Gastrocnemius medialis (tissue), 4 donors: Measurements from ENCODE around the gene IRF5.

Source experiments
- POLR2A ChIP-seq, 2 donors: fragments of 450-650 bp; IDR thresholded peaks; one replicate each; pipeline ENCODE4 v1.6.1; 2017; ENCODE audit warnings: antibody characterized with exemption in 2 of 2, mild to moderate bottlenecking in 2 of 2, moderate library complexity in 2 of 2
- TF ChIP-seq, protein P1 (sequence below), 5 experiments: fragments of 450-650 bp in 3 of 5; fragments of 200-600 bp in 2 of 5; sonication (generic) in 2 of 5; IDR thresholded peaks in 4 of 5; conservative IDR thresholded peaks in 1 of 5; 1 replicate in 4 of 5; 2 replicates in 1 of 5; pipeline ENCODE4 v1.5.1; 2016 to 2019; ENCODE audit warnings: antibody characterized with exemption in 5 of 5, mild to moderate bottlenecking in 3 of 5, moderate library complexity in 3 of 5

GRCh38 chr7:128910569-128910945, 27.2 kb upstream of the IRF5 start, which contains the start of gene KCP:
- TF ChIP-seq, protein P1, sequence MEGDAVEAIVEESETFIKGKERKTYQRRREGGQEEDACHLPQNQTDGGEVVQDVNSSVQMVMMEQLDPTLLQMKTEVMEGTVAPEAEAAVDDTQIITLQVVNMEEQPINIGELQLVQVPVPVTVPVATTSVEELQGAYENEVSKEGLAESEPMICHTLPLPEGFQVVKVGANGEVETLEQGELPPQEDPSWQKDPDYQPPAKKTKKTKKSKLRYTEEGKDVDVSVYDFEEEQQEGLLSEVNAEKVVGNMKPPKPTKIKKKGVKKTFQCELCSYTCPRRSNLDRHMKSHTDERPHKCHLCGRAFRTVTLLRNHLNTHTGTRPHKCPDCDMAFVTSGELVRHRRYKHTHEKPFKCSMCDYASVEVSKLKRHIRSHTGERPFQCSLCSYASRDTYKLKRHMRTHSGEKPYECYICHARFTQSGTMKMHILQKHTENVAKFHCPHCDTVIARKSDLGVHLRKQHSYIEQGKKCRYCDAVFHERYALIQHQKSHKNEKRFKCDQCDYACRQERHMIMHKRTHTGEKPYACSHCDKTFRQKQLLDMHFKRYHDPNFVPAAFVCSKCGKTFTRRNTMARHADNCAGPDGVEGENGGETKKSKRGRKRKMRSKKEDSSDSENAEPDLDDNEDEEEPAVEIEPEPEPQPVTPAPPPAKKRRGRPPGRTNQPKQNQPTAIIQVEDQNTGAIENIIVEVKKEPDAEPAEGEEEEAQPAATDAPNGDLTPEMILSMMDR (IDR thresholded peaks at IDR 0.05 in 4 of 5, conservative IDR thresholded peaks at IDR 0.05 in 1 of 5), result no peak
- no peak for TF ChIP-seq POLR2A (IDR thresholded peaks at IDR 0.05)
